H9 (cell line): ENCODE results near the gene GLRA1. TPM values are rescaled to one million over a fixed set of nuclear protein-coding genes. Genes with fewer than 3 reads are reported as not detected.

Source experiments
- DNase-seq: peaks from one replicate; pipeline ENCODE4 v3.0.0-alpha.2; 2017
- H2AFZ ChIP-seq: one replicate; pipeline ENCODE4 v1.6.1; 2013; ENCODE audit warnings: mild to moderate bottlenecking, low read length, control low read depth, moderate library complexity
- H2AK5ac ChIP-seq: 2 replicates; pipeline ENCODE4 v1.6.1; 2013; ENCODE audit warnings: low read length, control low read depth, mixed read lengths; ENCODE audit not compliant: insufficient read length
- H2BK120ac ChIP-seq: one replicate; pipeline ENCODE4 v1.6.1; 2013; ENCODE audit warnings: low read depth, mild to moderate bottlenecking, low read length, control low read depth, inconsistent platforms; ENCODE audit not compliant: poor library complexity, severe bottlenecking
- H2BK12ac ChIP-seq: 2 replicates; pipeline ENCODE4 v1.6.1; 2013; ENCODE audit warnings: low read length, control low read depth, mixed read lengths, low read depth; ENCODE audit not compliant: insufficient read length
- H2BK15ac ChIP-seq: 2 replicates; pipeline ENCODE4 v1.6.1; 2013; ENCODE audit warnings: low read depth, low read length, control low read depth
- H2BK20ac ChIP-seq: one replicate; pipeline ENCODE4 v1.6.1; 2013; ENCODE audit warnings: low read depth, mild to moderate bottlenecking, low read length, control low read depth, inconsistent platforms; ENCODE audit not compliant: poor library complexity, severe bottlenecking
- H2BK5ac ChIP-seq: 2 replicates; pipeline ENCODE4 v1.6.1; 2013; ENCODE audit warnings: low read length, control low read depth, mixed read lengths; ENCODE audit not compliant: insufficient read length
- H3K14ac ChIP-seq: 2 replicates; pipeline ENCODE4 v1.6.1; 2013; ENCODE audit warnings: low read length, control low read depth; ENCODE audit not compliant: insufficient read depth
- H3K18ac ChIP-seq: 2 replicates; pipeline ENCODE4 v1.6.1; 2013; ENCODE audit warnings: low read depth, mild to moderate bottlenecking, mixed read lengths, low read length, control low read depth; ENCODE audit not compliant: insufficient read length
- H3K23ac ChIP-seq: 2 replicates; pipeline ENCODE4 v1.6.1; 2013; ENCODE audit warnings: low read length, control low read depth, mixed read lengths, low read depth; ENCODE audit not compliant: insufficient read length
- H3K23me2 ChIP-seq: 2 replicates; pipeline ENCODE4 v1.6.1; 2013; ENCODE audit warnings: low read depth, mild to moderate bottlenecking, mixed read lengths, low read length, control low read depth; ENCODE audit not compliant: insufficient read length, poor library complexity, severe bottlenecking
- H3K27ac ChIP-seq: 2 replicates; pipeline ENCODE4 v1.5.1; 2013; ENCODE audit warnings: low read length, control low read depth, mixed read lengths, low read depth; ENCODE audit not compliant: insufficient read length
- H3K27me3 ChIP-seq: 2 replicates; pipeline ENCODE4 v1.6.1; 2013; ENCODE audit warnings: low read length, control low read depth, inconsistent platforms; ENCODE audit not compliant: insufficient read depth
- H3K4ac ChIP-seq: 2 replicates; pipeline ENCODE4 v1.6.1; 2013; ENCODE audit warnings: low read depth, mild to moderate bottlenecking, control low read depth, inconsistent platforms, low read length, moderate library complexity
- H3K4me1 ChIP-seq: 2 replicates; pipeline ENCODE4 v1.6.1; 2013; ENCODE audit warnings: low read length, control low read depth, inconsistent platforms; ENCODE audit not compliant: insufficient read depth
- H3K4me2 ChIP-seq: 2 replicates; pipeline ENCODE4 v1.6.1; 2013; ENCODE audit warnings: low read length, control low read depth, mixed read lengths; ENCODE audit not compliant: insufficient read length, insufficient read depth
- H3K56ac ChIP-seq: 2 replicates; pipeline ENCODE4 v1.6.1; 2013; ENCODE audit warnings: low read depth, mild to moderate bottlenecking, mixed read lengths, low read length, control low read depth; ENCODE audit not compliant: insufficient read length
- H3K79me1 ChIP-seq: 2 replicates; pipeline ENCODE4 v1.6.1; 2013; ENCODE audit warnings: low read depth, mild to moderate bottlenecking, moderate library complexity, low read length, control low read depth, inconsistent platforms; ENCODE audit not compliant: insufficient read depth, poor library complexity, severe bottlenecking
- H3K79me2 ChIP-seq: 2 replicates; pipeline ENCODE4 v1.6.1; 2013; ENCODE audit warnings: low read length, control low read depth, inconsistent platforms; ENCODE audit not compliant: insufficient read depth
- H3K9ac ChIP-seq: 2 replicates; pipeline ENCODE4 v1.6.1; 2013; ENCODE audit warnings: low read length, control low read depth, mixed read lengths; ENCODE audit not compliant: insufficient read length; ENCODE audit errors: extremely low read depth
- H3K9me3 ChIP-seq: one replicate; pipeline ENCODE4 v1.6.1; 2013; ENCODE audit warnings: low read depth, low read length, inconsistent platforms; ENCODE audit not compliant: control insufficient read depth
- H3T11ph ChIP-seq: one replicate; pipeline ENCODE4 v1.6.1; 2013; ENCODE audit warnings: mild to moderate bottlenecking, low read length, control low read depth, inconsistent platforms
- H4K20me1 ChIP-seq: one replicate; pipeline ENCODE4 v1.6.1; 2013; ENCODE audit not compliant: control insufficient read depth, insufficient read length, insufficient read depth
- H4K5ac ChIP-seq: 2 replicates; pipeline ENCODE4 v1.6.1; 2013; ENCODE audit warnings: low read depth, mild to moderate bottlenecking, mixed read lengths, low read length, control low read depth; ENCODE audit not compliant: insufficient read length
- H4K8ac ChIP-seq: replicated peaks from 2 replicates; pipeline ENCODE4 v1.6.1; 2013; ENCODE audit warnings: low read length, control low read depth, mixed read lengths, low read depth; ENCODE audit not compliant: insufficient read length
- H4K91ac ChIP-seq: 2 replicates; pipeline ENCODE4 v1.6.1; 2013; ENCODE audit warnings: low read depth, mild to moderate bottlenecking, moderate library complexity, mixed read lengths, low read length, control low read depth; ENCODE audit not compliant: insufficient read length
- H3K27ac Mint-ChIP-seq, 3 experiments: 2 replicates in 2 of 3; 3 replicates in 1 of 3; pipeline ENCODE4 v1.8.0; 2020 to 2021; ENCODE audit warnings: mixed read lengths in 3 of 3, mild to moderate bottlenecking in 1 of 3, moderate library complexity in 1 of 3
- H3K27me3 Mint-ChIP-seq: 2 replicates; pipeline ENCODE4 v1.8.0; 2021; ENCODE audit warnings: low read depth, mild to moderate bottlenecking, moderate library complexity, mixed read lengths
- H3K36me3 Mint-ChIP-seq, 3 experiments: 2 replicates in 2 of 3; 3 replicates in 1 of 3; pipeline ENCODE4 v1.8.0; 2020 to 2021; ENCODE audit warnings: low read depth in 3 of 3, mixed read lengths in 3 of 3; ENCODE audit not compliant: insufficient read depth in 1 of 3
- H3K4me1 Mint-ChIP-seq, 2 experiments: 2 replicates each; pipeline ENCODE4 v1.8.0; 2020; ENCODE audit warnings: mixed read lengths in 2 of 2
- H3K4me3 Mint-ChIP-seq, 2 experiments: 2 replicates in 1 of 2; 3 replicates in 1 of 2; pipeline ENCODE4 v1.8.0; 2020 to 2021; ENCODE audit warnings: mild to moderate bottlenecking in 2 of 2, mixed read lengths in 2 of 2, moderate library complexity in 1 of 2
- H3K9me3 Mint-ChIP-seq, 2 experiments: 2 replicates in 1 of 2; 3 replicates in 1 of 2; pipeline ENCODE4 v1.8.0; 2020; ENCODE audit warnings: mild to moderate bottlenecking in 2 of 2, mixed read lengths in 2 of 2, moderate library complexity in 1 of 2
- total RNA-seq: library from RNA; stranded (reverse); gene quantifications from 2 replicates; pipeline ENCODE4 v1.2.1, GENCODE V29; 2021
- TF ChIP-seq, protein P1 (sequence below): fragments of 200-600 bp; sonication (generic); conservative IDR thresholded peaks from 3 replicates; pipeline ENCODE4 v1.8.0; 2021; ENCODE audit warnings: antibody characterized with exemption, mild to moderate bottlenecking

GLRA1 gene
- total RNA-seq, 1 experiment from 2014 or later: not detected

DNA sequence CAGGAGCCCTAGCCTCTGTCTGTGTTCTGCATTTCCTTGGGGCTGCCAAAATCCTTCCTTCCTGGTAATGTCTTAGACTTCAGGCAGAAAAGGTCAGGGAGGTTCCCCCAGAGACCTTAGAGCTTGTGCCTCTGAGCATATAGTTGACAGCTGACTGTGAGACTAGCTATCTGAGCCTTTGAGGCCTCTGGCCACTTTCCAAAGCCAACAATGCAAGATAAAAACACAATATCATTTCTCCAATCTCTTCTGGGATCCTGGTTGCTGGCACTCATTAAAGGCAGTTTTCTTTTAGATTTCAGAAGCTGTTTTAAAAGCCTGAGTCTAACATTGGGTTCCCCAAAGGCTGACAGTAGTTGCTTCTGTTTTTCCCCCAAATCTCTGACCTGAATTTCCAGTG, 13.2 kb upstream of the GLRA1 start:
- Histone ChIP-seq H3K4me1 (no peaks in the 10 kb centered on the region), H2BK15ac (no peak overlapping the region), H3K23ac (no peak overlapping the region), H3K4me2 (no peak overlapping the region), H3K27ac (no peak overlapping the region), H4K20me1 (no peaks in the 10 kb centered on the region), H3K23me2 (no peaks in the 10 kb centered on the region), H3K79me1 (no peaks in the 10 kb centered on the region), H3K9me3 (no peaks in the 10 kb centered on the region), H2BK12ac (no peak overlapping the region), H3K9ac (no peak overlapping the region), H2BK5ac (no peak overlapping the region), H3T11ph (no peak overlapping the region), H3K4ac (no peak overlapping the region), H4K8ac (no peak overlapping the region), H3K79me2 (no peaks in the 10 kb centered on the region), H2BK120ac (no peak overlapping the region), H4K5ac (no peak overlapping the region), H3K14ac (no peak overlapping the region), H3K18ac (no peak overlapping the region), H3K56ac (no peak overlapping the region), H2BK20ac (no peak overlapping the region), H3K27me3 (no peaks in the 10 kb centered on the region), H4K91ac (no peak overlapping the region), H2AK5ac (no peak overlapping the region), H2AFZ (no peak overlapping the region)
- no peaks in the 10 kb centered on the region for H3K36me3 Mint-ChIP-seq
- H3K9me3 Mint-ChIP-seq: peaks cover 5 to 7% of the 10 kb centered on the region in 2 experiments; a peak in 4 of 5 replicates
- H3K27ac Mint-ChIP-seq: no peak overlapping the region
- TF ChIP-seq, protein P1, sequence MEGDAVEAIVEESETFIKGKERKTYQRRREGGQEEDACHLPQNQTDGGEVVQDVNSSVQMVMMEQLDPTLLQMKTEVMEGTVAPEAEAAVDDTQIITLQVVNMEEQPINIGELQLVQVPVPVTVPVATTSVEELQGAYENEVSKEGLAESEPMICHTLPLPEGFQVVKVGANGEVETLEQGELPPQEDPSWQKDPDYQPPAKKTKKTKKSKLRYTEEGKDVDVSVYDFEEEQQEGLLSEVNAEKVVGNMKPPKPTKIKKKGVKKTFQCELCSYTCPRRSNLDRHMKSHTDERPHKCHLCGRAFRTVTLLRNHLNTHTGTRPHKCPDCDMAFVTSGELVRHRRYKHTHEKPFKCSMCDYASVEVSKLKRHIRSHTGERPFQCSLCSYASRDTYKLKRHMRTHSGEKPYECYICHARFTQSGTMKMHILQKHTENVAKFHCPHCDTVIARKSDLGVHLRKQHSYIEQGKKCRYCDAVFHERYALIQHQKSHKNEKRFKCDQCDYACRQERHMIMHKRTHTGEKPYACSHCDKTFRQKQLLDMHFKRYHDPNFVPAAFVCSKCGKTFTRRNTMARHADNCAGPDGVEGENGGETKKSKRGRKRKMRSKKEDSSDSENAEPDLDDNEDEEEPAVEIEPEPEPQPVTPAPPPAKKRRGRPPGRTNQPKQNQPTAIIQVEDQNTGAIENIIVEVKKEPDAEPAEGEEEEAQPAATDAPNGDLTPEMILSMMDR: no peak
- peaks cover 28% of the 10 kb centered on the region for H3K27me3 Mint-ChIP-seq
- no peak overlapping the region for H3K4me3 Mint-ChIP-seq
- DNase-seq: no peak
- peaks cover 2% of the 10 kb centered on the region in 2 experiments; a peak in 2 of 4 replicates for H3K4me1 Mint-ChIP-seq
